ENCODE measurements around the gene PFKL. TPM values are rescaled to one million over a fixed set of nuclear protein-coding genes. Genes with fewer than 3 reads are reported as not detected.
A peak's percentile ranks its signal among the peaks of the same experiment; 100 is the strongest.

Gene PFKL
- total and polyA plus RNA-seq, 8 donors: 40.0 to 120 (median 55.2) TPM

DNA sequence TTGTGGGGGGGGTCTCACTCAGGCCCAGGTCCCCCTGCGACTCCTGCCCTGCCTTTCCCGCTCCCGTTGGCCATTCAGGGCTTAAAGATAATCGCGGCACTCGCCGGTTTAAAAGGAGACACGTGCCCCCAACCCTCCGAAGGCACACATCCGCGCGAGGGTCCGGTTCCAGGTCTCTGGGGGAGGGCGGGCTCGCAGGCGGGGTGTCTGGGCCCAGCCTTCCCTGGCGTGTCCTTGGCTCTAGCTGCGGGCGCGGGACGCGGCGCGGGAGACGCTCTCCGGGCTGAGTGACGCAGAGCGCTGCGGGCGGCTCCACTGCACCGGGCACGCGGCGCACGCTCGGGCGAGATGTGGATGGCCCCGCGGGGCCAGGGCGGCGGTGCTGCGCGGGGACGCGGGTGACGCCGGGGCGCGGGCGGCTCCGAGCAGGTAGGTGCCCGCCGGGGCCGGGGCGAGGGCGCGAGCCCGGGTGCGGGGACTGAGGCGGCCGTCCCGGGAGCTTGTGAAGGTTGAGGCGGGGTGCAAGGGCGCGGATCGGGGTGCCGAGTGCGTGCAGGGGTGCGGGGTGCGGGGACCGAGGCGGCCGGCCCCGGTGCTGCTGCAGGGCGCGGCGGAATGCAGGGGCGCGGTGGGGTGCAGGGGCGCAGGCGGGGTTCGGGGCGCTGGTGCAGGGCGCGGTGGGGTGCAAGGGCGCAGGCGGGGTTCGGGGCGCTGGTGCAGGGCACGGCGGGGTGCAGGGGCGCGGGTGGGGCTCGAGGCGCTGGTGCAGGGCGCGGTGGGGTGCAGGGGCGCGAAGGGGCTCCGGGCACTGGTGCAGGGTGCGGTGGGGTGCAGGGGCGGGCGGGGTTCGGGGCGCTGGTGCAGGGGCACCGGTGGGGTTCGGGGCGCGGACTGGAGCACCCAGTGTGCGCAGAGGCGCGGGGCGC, 50.3 kb downstream of the PFKL start:
- no peak for DNase-seq
- H3K36me3 ChIP-seq: no peaks in the 10 kb centered on the region
- no peak overlapping the region for H3K27ac ChIP-seq
- intact Hi-C loops (cut with DNase I): no loop called here
- TF ChIP-seq, protein P1, sequence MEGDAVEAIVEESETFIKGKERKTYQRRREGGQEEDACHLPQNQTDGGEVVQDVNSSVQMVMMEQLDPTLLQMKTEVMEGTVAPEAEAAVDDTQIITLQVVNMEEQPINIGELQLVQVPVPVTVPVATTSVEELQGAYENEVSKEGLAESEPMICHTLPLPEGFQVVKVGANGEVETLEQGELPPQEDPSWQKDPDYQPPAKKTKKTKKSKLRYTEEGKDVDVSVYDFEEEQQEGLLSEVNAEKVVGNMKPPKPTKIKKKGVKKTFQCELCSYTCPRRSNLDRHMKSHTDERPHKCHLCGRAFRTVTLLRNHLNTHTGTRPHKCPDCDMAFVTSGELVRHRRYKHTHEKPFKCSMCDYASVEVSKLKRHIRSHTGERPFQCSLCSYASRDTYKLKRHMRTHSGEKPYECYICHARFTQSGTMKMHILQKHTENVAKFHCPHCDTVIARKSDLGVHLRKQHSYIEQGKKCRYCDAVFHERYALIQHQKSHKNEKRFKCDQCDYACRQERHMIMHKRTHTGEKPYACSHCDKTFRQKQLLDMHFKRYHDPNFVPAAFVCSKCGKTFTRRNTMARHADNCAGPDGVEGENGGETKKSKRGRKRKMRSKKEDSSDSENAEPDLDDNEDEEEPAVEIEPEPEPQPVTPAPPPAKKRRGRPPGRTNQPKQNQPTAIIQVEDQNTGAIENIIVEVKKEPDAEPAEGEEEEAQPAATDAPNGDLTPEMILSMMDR (IDR thresholded peaks at IDR 0.05): no peak
- H3K9me3 ChIP-seq: no peaks in the 10 kb centered on the region
- no peaks in the 10 kb centered on the region for H3K4me1 ChIP-seq
- no peak for ATAC-seq
- no peak for FAIRE-seq
- WGBS, 2 donors: 4 to 8% methylated on average over 76 to 113 of the region's 113 CpGs
- H3K4me3 ChIP-seq: no peak overlapping the region
- peaks cover 0 to 5% (median 0%) of the 10 kb centered on the region in 4 donors for H3K27me3 ChIP-seq

DNA sequence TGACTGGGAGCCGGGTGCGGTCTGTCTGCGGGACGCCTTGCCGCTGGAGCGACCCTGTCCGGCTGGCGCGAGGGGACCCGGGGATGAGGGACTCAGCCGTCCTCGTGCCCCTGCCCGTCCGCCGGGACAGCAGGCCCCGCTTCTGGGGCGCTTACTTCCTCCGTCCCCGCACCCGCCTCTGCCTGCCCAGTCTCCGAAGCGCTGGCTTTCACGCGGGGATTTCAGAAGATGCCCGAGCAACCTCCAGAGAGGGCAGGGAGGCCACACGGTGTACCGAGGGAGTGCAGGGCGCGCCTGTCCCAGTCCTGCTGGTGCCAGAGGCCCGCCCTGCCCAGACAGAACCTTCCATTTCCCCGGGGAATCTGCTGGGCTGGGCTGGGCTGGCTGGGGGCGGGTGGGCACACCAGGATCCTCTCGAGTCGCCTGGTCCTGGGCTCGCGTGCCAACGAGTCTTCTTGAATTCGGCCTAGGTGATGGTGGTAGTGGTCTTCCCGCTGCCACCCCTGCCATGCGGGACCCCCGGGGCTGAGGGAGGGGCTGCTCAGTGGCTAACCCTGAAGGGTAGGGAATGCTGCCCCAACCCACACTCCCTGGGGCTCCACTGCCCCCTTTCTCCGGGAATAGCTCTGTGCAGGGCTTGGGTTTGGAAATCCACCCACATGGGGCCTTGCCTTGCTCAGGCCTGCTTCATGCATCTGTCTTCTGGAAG, 51.1 kb downstream of the PFKL start:
- no peak for ATAC-seq
- no peak overlapping the region for H3K4me3 ChIP-seq
- H3K27me3 ChIP-seq: peaks cover 0 to 5% (median 0%) of the 10 kb centered on the region in 4 donors
- H3K4me1 ChIP-seq: no peaks in the 10 kb centered on the region
- no peak overlapping the region for H3K27ac ChIP-seq
- FAIRE-seq: no peak
- WGBS, 2 donors: 19 to 23% methylated on average over 36 to 42 of the region's 42 CpGs
- intact Hi-C loops (cut with DNase I): no loop called here
- DNase-seq: no peak
- no peaks in the 10 kb centered on the region for H3K36me3 ChIP-seq
- TF ChIP-seq, protein P1 (IDR thresholded peaks at IDR 0.05): no peak
- no peaks in the 10 kb centered on the region for H3K9me3 ChIP-seq

DNA sequence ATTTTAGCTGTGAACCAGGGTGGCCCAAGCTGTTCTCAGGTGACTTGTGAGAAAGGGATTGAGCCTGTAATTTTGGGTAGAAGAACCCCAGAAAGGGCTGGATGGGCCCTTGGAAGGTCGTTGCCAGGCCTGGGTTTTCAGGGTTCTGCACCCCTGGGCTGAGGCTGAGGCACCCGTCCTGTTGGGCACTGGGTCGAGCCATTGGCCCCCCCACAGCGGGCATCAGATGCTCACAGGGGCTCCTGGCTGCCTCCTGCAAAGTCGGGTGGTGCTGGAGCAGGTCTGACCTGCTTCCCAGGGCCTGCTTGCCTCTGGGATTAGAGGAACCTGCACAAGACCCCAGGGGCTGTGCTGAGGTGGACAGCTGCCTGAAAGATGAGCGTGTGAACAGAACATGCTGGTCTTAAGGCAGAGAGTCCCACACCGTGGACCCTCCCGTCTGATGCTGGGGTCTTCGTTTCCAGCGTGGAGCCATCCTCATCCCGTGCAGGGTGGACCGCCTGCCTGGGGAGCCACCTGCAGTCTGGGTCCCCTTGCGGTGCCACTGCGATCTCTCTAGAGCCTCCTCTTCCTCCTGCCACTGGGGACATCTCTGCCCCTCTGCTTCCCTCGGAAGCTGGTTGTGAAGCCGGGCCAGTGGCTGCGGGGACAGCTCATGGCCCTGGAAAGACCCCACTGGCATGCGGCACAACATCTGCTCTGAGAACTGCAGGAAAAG, 51.8 kb downstream of the PFKL start:
- Histone ChIP-seq H3K27ac (no peak overlapping the region), H3K27me3 (peaks cover 0 to 5% (median 0%) of the 10 kb centered on the region in 4 donors), H3K9me3 (no peaks in the 10 kb centered on the region), H3K4me1 (no peaks in the 10 kb centered on the region), H3K4me3 (no peak overlapping the region), H3K36me3 (no peaks in the 10 kb centered on the region)
- WGBS, 2 donors: 59 to 75% methylated on average over 18 of the region's 18 CpGs
- FAIRE-seq (no peak), ATAC-seq (no peak), DNase-seq (no peak)
- TF ChIP-seq, protein P1 (IDR thresholded peaks at IDR 0.05): no peak
- intact Hi-C loops (cut with DNase I): no loop called here

DNA sequence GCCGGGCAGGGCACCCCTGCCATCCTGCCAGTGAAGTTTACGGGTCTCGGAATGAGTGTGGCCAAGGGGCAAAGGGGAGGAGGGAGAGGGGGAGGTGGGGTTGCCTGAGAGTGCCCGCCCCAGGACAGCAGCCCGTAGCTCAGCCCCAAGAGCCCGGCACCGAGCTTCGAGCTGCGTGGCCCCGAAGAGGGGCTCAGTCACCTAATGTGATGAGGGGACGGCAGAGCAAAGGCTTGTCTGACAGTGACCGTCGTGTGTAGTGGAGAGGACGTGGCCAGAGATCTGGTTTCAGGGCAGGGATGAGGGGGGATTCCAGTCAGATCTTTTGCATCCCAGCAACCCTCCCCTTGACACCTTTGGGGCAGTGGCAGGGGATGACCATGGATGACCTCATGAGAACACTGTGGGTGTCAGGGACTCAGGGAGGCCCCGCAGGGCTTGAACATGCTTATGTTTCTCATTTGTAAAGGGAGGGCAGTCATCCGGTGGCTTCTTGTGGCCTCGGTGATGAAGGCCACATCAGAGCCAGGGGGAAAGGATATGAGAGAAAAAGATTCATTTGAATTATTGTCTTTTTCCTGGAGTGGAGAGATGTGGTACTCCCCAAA, 52.5 kb downstream of the PFKL start:
- DNase-seq (no peak), FAIRE-seq (no peak), ATAC-seq (no peak)
- intact Hi-C loops (cut with DNase I): no loop called here
- no peaks in the 10 kb centered on the region for H3K9me3 ChIP-seq
- 49 to 65% methylated on average over 17 of the region's 17 CpGs for WGBS, 2 donors
- peak overlapping the region in 2 of 4 donors; percentile 28 to 48 for H3K27ac ChIP-seq
- H3K27me3 ChIP-seq: peaks cover 0 to 5% (median 0%) of the 10 kb centered on the region in 4 donors
- H3K4me1 ChIP-seq: no peaks in the 10 kb centered on the region
- H3K36me3 ChIP-seq: no peaks in the 10 kb centered on the region
- TF ChIP-seq, protein P1 (IDR thresholded peaks at IDR 0.05): no peak
- H3K4me3 ChIP-seq: no peak overlapping the region
